ENCODE data around the gene PAXIP1. TPM values are rescaled to one million over a fixed set of nuclear protein-coding genes. Genes with fewer than 3 reads are reported as not detected.
"Not testable (repeated sequence)": the region's sequence is repeated elsewhere in the genome, so short reads cannot be mapped to it uniquely, and the experiment has no call there.

The PAXIP1 gene
- total RNA-seq, 2 experiments from 2014 or later, result 6.4 to 6.7 TPM

DNA sequence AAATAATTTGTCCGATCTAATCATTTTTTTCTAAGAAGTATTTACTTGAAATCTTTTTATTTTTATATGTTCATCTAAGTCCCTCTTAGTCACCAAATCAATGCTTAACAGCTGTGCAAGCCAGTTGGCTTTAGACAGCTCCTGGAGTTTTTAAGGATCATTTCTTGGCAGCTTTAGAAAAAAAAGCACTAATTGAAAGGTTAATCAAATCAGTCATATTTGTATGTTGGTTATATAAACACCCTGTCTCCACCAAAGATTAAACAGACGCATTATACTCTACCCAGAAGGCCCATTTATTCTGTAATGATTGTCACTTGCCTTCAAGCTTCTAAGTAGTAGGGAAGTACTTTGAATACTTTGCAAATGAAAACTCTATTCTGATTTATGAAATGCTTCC lies 60.2 kb downstream of the PAXIP1 start:
- no peak overlapping the region for H3K4me3 Mint-ChIP-seq

DNA sequence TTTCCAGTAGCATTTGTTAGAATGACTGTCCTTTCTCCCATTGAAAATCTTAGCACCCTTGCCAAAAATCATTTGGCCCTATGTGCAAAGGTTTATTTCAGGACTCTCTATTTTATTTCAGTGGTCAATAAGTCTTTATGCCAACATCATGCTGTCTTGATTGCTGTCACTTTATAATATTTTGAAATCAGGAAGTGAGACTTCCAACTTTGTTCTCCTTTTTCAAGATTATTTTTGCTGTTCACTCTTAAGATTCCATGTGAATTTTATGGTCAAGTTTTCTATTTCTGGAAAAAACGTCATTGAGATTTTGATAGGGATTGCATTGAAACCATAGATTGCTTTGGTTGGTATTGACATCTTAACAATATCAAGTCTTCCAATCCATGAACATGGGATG lies 65.1 kb downstream of the PAXIP1 start:
- DNase-seq (no peak), ATAC-seq (ENCODE audit: poor library complexity) (no peak)
- Mint-ChIP-seq H3K27ac (no peak overlapping the region), H3K4me1 (ENCODE audit: low read depth) (peaks cover 7% of the 10 kb centered on the region), H3K36me3 (ENCODE audit: low read depth) (peaks cover 60% of the 10 kb centered on the region), H3K4me3 (no peak overlapping the region), H3K9me3 (peaks cover 5% of the 10 kb centered on the region), H3K27me3 (no peaks in the 10 kb centered on the region)
- CTCF ChIA-PET, result interaction anchor here (1.6 to 1.8 kb wide), 2 partner anchors 11 to 15 kb away, joined by 3 to 4 read pairs; no protein-coding TSS in a partner anchor
- intact Hi-C loops (cut with DNase I, micrococcal nuclease), result no loop called here
- H3K27me3 ChIP-seq (ENCODE audit: control insufficient read depth in 1 of 2, insufficient read depth in 2 of 2, low read length in 2 of 2), result no peaks in the 10 kb centered on the region
- H3K4me1 ChIP-seq (ENCODE audit: insufficient read depth, low read length), result no peaks in the 10 kb centered on the region
- no peak overlapping the region for H3K27ac ChIP-seq (ENCODE audit: low read depth in 1 of 2, low read length in 2 of 2)
- H3K4me3 ChIP-seq (ENCODE audit: low read length), result no peak overlapping the region
- H3K9me3 ChIP-seq (ENCODE audit: control insufficient read depth in 1 of 2, insufficient read depth in 1 of 2, low read length in 2 of 2), result peaks cover 9 to 10% of the 10 kb centered on the region in 2 experiments
- H3K36me3 ChIP-seq (ENCODE audit: insufficient read depth, low read length), result peaks cover 8% of the 10 kb centered on the region
- POLR2A ChIA-PET, result no interaction called here
- TF ChIP-seq, protein P1, sequence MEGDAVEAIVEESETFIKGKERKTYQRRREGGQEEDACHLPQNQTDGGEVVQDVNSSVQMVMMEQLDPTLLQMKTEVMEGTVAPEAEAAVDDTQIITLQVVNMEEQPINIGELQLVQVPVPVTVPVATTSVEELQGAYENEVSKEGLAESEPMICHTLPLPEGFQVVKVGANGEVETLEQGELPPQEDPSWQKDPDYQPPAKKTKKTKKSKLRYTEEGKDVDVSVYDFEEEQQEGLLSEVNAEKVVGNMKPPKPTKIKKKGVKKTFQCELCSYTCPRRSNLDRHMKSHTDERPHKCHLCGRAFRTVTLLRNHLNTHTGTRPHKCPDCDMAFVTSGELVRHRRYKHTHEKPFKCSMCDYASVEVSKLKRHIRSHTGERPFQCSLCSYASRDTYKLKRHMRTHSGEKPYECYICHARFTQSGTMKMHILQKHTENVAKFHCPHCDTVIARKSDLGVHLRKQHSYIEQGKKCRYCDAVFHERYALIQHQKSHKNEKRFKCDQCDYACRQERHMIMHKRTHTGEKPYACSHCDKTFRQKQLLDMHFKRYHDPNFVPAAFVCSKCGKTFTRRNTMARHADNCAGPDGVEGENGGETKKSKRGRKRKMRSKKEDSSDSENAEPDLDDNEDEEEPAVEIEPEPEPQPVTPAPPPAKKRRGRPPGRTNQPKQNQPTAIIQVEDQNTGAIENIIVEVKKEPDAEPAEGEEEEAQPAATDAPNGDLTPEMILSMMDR (IDR thresholded peaks at IDR 0.05), result no peak

More for the DNA sequence above, 60.2 kb downstream of the PAXIP1 start:
- H3K9me3 ChIP-seq (ENCODE audit: control insufficient read depth in 1 of 2, insufficient read depth in 1 of 2, low read length in 2 of 2), result peaks cover 0 to 3% of the 10 kb centered on the region in 2 experiments
- H3K36me3 Mint-ChIP-seq (ENCODE audit: low read depth), result peaks cover 67% of the 10 kb centered on the region
- H3K27me3 Mint-ChIP-seq, result no peaks in the 10 kb centered on the region
- H3K27ac Mint-ChIP-seq, result peak overlapping the region; percentile 39
- ChIA-PET POLR2A (no interaction called here), CTCF (interaction anchor here (0.9 to 2.0 kb wide), 6 partner anchors 8 to 402 kb away, joined by 3 to 6 read pairs (median 4); no protein-coding TSS in a partner anchor)
- no peak overlapping the region for H3K27ac ChIP-seq (ENCODE audit: low read depth in 1 of 2, low read length in 2 of 2)
- TF ChIP-seq, protein P1 (IDR thresholded peaks at IDR 0.05), result no peak
- no peaks in the 10 kb centered on the region for H3K9me3 Mint-ChIP-seq
- ATAC-seq (ENCODE audit: poor library complexity) (no peak), DNase-seq (no peak)
- H3K4me1 Mint-ChIP-seq (ENCODE audit: low read depth), result no peaks in the 10 kb centered on the region
- H3K27me3 ChIP-seq (ENCODE audit: control insufficient read depth in 1 of 2, insufficient read depth in 2 of 2, low read length in 2 of 2), result no peaks in the 10 kb centered on the region
- intact Hi-C loops (cut with DNase I, micrococcal nuclease), result no loop called here
- no peaks in the 10 kb centered on the region for H3K4me1 ChIP-seq (ENCODE audit: insufficient read depth, low read length)
- peaks cover 42% of the 10 kb centered on the region for H3K36me3 ChIP-seq (ENCODE audit: insufficient read depth, low read length)
- no peak overlapping the region for H3K4me3 ChIP-seq (ENCODE audit: low read length)

DNA sequence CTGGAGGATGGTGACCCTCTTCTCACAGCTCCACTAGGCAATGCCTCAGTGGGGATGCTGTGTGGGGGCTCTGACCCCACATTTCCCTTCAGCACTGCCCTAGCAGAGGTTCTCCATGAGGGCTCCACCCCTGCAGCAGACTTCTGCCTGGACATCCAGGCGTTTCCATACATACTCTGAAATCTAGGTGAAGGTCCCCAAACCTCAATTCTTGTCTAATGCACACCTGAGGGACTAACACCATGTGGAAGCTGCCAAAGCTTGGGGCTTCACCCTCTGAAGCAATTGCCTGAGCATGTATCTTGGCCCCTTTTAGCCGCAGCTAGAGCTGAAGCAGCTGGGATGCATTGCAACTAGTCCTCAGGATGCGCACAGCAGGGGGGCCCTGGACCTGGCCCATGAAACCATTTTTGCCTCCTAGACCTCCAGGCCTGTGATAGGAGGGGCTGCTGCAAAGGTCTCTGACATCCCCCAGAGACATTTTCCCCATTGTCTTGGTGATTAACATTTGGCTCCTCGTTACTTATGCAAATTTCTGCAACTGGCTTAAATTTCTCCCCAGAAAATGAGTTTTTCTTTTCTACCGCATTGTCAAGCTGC lies 68.5 kb downstream of the PAXIP1 start:
- ATAC-seq (ENCODE audit: poor library complexity); H3K9me3 Mint-ChIP-seq; DNase-seq; POLR2A ChIA-PET; H3K27me3 Mint-ChIP-seq; intact Hi-C loops (cut with DNase I, micrococcal nuclease); H3K4me3 ChIP-seq (ENCODE audit: low read length); CTCF ChIA-PET; H3K9me3 ChIP-seq (ENCODE audit: control insufficient read depth in 1 of 2, insufficient read depth in 1 of 2, low read length in 2 of 2); H3K27me3 ChIP-seq (ENCODE audit: control insufficient read depth in 1 of 2, insufficient read depth in 2 of 2, low read length in 2 of 2); H3K27ac Mint-ChIP-seq; H3K27ac ChIP-seq (ENCODE audit: low read depth in 1 of 2, low read length in 2 of 2): not testable (repeated sequence)
- peaks cover 13% of the 10 kb centered on the region for H3K4me1 ChIP-seq (ENCODE audit: insufficient read depth, low read length)
- H3K4me3 Mint-ChIP-seq, result peak overlapping the region; percentile 45
- peaks cover 11% of the 10 kb centered on the region for H3K36me3 ChIP-seq (ENCODE audit: insufficient read depth, low read length)
- H3K36me3 Mint-ChIP-seq (ENCODE audit: low read depth), result peaks cover 53% of the 10 kb centered on the region
- H3K4me1 Mint-ChIP-seq (ENCODE audit: low read depth), result peaks cover 32% of the 10 kb centered on the region
